HG03457 (cell line): ENCODE results near the gene RCAN1.

Experiments used
- ATAC-seq: cut with Tn5 transposase; IDR thresholded peaks from one replicate; pipeline ENCODE4 v1.9.1; 2021; ENCODE audit warnings: moderate number of reproducible peaks; ENCODE audit not compliant: unreplicated experiment

RCAN1 gene

DNA sequence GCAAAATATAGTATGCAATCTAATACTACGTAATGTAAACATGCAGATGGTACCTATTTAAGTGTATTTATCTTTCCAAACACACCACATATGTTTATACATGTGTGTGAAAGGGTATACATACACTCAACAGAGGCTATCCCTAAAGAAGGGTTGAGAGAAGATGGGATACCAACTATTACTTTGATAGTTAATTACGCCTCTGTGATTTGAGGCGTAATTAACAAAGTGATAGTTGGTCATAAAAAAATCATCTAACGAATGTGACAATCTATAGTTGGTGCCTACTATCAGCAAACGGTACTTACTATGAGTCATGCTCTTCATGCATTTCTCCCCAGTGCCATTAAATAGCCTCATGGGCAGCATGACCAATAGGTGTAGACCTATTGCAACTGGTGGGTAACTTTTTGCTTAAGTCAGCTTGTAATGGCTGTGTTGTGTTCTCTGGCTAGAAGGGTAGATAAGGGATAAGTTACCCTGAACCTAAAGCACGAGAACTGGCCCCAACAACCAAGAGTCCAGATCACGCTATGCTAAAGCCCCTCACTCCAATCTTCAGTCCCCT is 15.3 kb downstream of the RCAN1 start:
- no peak for ATAC-seq

DNA sequence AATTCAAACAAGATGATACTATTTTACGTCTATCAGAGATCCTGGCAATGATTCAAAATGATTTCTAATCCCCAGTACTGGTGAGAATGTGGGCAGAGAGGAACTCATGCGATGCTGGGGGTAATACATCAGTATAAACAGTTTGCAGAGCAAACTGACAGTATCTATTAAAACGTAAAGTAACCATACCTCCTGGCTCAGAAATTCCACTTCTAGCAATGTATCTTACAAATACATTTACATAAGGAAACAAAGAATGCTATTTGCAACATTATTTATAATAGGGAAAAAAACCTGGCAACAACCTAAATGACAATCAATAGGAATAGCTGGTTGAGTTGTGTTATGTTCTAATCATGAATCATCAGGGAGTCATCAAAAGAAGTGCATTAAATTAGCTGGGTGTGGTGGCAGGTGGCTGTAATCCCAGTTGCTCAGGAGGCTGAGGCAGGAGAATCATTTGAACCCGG is 15.9 kb downstream of the RCAN1 start:
- ATAC-seq: no peak

DNA sequence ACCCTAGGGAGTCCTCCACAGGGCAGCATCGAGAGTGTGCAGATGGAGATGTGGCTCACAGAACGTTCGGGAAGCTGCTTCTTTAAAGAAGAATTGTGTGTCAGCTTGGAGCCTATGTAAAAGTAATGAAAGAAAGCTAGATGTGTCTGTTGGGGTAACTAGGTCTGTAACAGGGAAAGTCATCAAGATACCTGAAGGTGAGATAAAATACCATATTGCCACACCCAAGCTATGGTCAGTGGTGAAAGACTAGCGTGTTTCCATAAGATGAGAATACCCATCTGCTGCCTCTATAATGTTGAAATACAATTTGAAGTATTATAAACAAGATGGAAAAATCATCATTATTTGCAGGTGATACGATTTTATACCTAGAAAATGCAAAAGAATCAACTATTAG is 17.5 kb downstream of the RCAN1 start:
- no peak for ATAC-seq

DNA sequence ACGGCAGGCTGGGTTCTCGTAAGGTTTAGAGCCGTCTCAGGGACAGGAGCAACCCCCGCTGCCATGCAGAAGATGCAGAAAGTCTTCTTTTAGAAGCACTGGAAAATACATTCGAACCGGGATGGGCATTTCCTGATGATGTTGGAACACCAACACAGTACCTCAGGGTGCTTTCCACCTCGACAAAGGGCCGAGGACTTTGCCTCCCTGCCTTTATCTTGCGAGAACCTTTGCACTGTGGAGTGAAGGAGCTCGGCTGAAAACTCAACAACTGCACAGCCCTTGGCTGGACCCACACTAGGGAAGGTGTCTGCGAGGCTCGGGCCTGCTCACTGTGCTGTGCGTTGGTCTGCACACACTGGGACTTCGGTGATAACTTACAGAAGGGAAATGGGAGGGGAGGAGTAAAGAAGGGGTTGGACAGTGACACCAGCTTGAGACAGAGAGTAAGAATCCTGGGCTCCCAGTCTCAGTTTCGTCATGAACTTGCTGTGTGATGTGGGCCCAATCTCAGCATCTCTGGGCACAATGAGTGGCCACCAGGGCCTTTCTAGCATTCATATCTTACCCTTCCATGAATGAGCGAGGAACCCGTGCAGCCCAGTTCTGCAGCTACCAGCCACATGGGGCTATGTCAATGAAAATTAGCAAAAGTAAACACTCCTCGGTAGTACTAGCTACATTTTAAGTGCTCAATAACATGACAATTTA is 18.2 kb downstream of the RCAN1 start:
- ATAC-seq: no peak

DNA sequence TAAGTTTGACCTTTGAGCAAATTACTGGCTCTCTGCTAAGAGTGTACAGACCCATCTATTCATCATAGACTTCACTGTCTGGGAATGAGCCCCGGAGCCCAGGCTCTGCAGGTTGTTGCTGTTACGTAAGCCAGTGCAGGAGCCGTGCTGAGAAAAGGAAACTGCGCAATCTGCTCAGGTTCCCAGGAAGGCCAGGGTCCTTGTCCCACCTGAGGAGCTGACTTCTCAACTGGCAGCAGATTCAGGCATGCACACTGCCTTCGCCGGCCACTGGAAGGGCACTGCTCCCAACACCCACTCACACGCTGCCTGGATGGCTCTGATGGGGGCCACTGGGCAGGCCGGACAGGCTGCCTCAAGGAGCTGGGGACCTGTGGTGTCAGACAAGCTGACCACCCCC is 19.5 kb downstream of the RCAN1 start:
- no peak for ATAC-seq

DNA sequence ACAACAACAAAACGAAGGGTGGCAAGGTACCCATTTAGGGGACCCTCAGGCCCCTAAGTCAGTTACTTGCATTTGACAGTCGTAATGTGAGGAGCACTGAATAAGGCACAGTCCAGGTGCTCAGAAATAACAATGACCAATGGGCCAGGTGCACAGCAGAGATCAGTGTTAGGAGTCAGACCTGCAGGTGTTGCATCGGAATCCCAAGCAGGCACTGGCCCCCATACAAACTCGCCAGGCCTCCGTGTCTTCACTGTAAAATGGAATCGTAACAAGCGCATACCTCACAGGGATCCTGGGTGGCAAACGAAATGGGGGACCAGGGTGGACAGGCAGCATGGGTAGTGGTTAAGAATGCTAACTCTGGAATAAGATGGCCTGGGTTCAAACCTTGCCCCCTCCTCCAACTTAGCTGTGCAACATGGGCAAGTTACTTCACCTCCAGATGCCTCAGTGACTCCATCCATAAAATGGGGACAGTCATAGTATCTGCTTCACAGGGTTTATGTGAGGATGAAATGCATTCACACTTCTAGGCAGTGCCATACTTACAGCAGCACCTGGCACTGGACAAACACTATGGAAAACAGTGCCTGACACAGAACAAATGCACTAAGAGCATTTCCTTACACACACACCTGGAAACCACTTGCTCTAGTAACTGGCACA is 20.2 kb downstream of the RCAN1 start:
- no peak for ATAC-seq

DNA sequence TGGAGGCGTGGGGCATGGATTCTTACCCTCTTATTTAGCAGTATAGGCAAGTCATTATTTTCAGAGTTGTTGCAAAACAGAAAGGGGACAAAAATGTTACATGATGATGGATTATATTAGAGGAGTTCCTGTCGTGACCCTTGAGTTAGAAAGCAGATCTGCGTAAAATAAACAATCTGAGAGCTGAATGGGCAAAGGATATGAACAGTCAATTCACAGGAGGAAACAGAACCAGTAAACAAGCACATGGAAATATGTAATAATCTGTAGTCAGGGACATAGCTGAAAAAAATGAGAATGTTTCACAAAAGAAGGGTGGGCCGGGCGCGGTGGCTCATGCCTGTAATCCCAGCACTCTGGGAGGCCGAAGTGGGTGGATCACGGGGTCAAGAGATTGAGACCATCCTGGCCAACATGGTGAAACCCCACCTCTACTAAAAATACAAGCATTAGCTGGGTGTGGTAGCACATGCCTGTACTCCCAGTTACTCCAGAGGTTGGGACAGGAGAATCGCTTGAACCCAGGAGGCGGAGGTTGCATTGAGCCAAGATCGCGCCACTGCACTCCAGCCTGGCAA is 20.9 kb downstream of the RCAN1 start:
- ATAC-seq: no peak

DNA sequence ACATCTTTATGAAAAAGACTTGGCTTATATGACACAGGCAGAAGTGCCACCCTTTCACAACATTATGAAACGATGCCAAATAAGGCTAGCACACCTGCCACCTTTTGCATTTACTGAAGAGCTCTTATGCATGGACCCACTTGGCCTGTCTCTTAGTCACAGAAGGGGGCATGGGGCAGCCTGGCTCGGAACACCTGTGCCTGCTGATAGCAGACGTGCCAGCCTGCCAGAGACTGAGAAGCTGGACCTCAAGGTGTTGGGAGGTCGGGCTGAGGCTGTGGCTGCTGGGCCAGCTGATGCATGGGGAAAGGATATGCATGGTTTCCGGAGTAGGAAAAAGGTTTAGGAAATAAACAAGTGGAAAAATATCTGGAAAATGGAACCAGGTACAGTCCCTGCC is 21.5 kb downstream of the RCAN1 start:
- no peak for ATAC-seq

DNA sequence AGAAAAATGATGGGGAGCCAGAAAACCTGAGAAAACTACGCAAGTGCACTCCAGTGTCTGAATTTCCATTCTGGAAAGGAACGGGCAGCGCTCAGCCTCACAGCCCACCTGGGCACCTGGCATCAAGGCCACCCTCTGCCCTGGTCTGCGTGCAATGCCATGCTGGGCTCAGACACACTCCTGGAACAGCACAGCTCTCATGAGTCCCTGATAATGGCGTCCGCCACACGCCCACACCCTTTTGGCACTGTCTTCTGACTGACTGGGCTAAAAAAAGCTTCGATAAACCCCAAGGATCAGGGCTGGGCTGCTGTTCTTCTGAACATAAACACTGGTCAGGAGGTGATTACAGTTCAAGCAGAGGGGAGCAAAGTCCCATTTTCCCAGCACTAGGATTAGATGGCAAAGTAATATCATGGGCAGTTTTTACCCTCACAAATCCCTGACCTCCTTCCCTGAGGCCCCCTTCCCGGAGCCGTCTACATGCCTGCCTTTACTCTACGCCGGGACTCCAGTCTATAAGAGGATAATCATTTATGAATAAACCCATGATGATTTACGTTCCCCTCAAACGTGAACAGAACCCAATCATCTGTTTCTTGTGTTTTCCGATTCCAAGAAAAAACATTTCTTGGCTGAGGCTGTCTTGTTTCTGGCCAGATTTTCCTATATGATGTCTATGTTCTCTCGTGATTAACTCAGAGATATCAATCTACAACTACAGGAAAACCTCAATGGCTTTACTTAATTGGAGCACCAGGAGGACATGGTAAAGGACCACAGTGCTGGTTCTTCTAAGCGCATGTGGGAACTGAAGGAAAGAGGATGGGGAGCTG is 22.6 kb downstream of the RCAN1 start:
- no peak for ATAC-seq

DNA sequence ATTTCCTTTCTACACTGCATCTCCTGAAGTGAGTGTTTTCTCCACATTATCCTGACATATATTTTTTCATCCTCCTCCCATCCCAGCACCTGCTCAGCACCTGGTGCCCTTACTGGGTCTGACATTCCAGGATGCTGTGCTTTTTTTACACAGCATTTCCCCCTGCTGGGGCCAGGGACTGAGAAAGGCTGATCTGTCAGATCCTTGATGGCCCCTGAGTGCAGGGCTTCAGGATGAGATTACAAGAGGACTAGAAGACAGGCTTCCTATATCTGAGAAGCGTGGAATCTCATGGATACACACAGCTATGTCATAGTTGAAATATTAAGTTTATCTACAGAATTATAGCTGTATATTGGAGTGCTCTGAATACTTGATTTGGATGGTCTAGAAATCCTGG is 24.4 kb downstream of the RCAN1 start:
- no peak for ATAC-seq

DNA sequence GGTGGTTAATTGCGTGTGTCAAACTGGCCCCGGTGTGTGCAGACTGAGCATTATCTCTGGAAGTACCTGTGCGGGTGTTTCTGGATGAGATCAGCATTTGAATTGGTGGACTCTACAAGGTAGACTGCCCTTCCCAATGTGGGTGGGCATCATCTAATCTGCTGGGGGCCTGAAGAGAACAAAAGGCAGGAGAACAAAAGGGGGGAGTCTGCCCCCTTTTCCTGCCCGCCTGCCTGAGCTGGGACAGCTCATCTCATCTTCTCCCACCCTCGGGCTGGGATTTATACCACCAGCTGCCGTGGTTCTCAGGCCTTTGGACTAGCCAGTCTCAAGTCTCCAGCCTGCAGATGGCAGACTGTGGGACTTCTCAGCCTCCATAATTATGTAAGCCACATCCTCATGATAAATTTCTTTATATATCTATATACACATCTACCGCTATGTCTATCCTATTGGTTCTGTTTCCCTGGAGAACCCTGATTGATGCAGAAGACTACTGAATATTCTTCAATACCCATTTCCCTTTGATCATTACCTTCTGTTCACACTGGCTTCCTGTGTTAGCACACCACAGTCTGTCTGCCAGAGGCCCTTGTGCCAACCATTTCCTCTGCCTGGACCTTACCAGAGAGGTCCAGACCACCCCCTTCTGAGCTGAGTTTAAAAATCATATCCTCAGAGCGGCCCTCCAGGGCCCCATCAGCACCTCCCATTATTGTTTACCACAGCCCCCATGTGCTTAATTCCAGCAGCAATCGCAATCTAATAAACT is 25.2 kb downstream of the RCAN1 start:
- ATAC-seq: no peak

DNA sequence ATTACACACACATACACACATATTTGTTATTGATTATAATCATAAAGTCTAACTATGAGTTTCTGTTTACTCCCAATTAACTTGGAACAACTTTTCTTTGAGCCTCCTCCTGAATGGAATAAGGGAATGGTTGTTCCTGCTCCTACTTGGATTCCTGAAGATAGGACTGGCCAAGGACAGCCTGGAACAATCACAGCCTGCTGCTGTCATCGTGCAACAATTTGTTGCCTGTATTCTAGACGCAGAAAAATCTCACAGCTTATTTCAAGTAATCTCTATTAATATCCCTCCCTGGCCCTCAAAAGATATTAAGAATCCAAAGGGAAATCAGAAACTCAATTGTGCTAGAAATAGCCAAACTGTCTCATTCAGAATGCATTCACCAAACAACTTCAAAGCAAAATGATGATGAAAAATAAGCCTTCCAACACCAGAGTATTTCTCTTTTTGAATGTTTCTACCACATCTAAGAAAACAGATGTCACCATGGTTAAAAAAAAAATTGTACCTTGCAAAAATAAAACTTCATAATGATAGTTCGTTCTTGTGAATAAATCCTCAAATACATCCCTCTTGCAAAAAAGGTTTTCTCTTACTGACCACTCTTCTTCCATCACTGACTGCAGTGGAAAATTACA is 30.9 kb downstream of the RCAN1 start:
- ATAC-seq: no peak

DNA sequence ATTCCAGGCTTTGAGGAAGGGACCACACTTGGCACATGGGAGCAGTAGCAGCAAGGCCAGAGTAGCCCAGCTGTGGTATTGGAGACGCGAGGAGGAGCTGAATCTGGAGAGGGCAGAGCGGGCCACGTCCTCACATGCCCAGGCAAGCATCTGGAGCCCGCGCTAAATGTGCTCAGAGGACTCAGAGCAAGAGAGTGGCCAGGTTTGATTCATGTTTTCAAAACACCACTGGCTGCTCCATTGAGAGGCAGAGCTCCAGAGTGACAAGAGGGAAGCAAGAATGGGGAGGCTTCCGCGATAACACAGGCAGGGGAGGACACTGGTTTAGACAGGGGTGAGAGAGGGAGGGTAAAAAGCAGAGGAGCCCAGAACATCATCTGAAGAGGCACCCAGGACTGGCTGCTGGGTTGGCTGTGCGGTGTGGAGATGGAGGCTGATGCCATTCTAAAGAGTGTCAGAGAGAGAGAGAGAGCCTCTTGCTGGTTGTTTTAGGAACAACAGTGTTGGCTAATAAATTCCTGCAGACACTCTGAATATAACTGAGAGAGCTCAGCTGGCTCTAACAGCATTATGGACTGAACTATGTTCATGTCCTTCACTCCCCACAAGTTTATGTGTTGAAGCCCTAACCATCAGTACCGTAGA is 32.3 kb downstream of the RCAN1 start:
- ATAC-seq: no peak

DNA sequence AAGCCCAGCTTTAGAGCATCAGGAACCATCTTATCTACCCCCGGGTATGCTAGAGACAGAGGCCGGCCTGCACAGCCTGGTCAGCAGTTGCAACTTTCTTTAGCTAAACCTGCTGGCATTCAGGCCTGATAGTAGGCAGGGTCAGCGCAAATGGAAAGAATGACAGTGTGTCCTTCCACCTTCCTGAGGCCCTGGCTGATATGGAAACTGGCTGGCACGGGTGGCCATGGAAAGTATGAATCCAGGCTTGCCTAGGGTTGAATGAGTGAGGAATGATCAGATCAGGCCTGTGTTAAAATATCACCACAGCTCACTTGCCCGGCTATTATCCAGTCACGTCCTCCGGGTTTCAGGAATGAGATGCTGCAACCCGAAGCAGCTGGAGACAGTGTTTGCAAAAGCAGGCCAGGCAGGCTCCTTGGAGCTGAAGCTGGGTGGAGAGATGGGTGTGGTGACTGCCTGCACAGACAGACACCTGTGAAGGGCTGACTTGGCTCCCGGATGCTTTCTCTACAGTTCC is 34.7 kb downstream of the RCAN1 start:
- no peak for ATAC-seq

DNA sequence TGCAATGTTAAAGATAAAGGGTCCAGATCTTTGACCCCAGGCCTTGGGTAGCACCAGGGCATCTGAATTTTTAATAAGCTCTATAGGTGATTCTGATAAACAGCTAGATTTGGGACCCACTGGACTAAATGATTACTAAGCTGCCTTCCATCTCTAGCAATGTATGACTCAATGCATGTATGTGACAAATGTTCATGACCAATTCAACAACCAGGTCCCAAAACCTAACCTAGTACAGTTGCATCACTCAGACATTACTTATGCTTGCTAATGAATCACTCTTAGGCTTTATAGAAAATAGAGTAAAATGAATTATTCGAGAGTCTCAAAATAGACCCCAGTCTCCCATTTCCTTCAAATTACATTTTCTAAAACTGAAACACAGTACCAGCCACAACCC is 35.5 kb downstream of the RCAN1 start:
- no peak for ATAC-seq

DNA sequence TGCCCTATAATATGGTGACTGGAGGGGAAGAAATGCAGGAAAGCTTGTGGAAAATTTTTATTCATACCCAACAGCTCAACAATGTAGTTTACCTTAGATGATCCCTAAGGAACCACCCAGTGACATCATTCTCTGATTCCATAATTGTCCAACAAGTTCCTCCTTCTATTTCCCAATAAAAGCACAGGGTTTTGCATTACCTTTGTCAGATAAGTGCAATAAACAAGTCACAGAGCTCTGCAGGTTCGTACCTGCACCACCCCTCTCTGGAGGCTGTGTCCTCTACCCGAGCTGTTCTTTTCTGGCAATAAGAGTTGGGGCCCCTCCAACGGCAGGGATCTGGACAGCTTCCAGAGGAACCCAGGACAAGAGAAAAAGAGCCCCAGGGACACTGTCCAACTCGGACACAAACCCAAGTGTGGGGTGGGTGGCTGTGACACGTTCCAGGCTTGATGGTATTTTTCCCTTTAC is 38.8 kb downstream of the RCAN1 start:
- ATAC-seq: no peak

DNA sequence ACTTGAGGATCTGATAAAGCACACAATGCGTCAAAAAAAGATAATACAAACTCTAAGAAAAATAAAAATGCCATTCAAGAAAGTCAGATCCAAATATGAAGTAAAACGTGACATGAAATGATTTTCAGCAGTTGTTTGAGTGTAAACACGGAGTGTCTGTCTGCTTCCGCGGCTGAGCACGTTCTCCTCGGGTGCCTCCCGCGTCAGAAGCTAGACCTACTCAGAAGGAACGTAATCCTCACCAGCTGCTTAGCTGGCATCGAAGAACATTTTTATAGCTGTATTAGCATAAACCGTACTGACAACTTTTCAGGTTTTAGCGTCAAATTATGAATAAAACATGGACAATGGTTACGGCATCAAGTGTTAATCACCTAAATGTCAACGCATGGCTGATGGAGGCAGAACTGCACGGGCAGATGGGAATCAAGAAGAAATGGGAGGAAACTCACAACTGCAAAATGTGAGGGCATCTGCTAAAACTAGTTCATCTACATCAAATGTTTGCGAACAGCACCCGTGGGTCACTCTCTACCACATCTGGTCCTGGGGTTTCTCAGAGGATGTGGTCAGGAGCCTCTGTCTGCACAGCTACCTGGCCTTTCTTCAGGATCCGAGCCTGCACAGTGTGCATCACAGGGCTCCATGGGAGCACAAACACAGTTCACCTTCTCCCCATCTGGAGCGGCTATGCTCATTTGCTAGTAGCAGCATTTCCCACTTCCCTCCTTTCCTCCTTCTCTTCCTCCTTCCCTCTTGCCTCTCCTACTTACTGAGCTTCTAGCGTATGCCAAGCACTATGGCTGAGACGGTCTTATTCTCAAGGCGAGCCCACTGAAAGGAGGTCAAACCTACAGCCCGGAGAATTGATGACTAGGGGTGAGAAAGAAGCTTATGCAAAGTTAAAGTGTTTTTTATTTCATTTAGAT is 40.0 kb downstream of the RCAN1 start:
- ATAC-seq: no peak

DNA sequence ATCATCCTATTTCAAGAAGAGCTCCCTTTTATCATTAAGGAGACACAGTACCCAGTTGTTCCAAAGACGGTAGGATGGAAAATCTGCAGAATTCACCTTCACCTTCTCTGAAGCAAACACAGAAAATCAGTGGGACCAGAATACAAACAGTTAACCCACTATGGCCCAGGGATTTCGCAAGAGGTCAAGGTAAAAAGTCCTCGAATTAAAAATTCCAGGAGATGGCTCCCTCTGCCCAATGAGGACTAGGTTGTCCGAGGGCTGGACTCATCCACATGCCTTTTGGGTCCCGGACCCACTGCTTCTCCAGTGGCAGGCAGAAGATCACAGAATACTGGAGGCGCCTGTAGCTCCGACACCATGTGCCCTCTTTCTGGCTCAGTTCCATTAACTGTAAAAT is 42.9 kb downstream of the RCAN1 start:
- ATAC-seq: no peak
